ENCODE data around the gene KCTD16.

KCTD16 gene

DNA sequence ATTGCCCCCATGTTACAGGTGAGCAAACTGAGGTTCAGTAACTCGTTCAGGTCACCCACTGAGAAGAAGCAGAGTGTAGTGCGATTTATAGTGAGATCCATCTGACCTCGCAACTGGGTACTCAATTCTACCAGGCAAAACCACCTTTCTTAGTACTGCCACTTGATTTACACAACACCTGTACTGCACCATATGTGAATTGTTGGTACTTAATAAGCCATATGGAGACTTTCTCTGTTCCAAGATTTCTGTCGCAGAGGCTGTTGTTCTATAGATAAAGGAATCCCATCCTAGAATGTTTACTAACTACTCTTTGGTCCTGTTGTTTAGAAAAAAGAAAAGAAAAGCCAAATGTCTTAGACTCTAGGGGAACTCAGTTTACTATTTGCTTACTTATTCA lies 287.5 kb downstream of the KCTD16 start:
- no peaks in the 10 kb centered on the region for H3K4me1 ChIP-seq (ENCODE audit: low read length)
- no peaks in the 10 kb centered on the region for H3K36me3 ChIP-seq (replicated peaks; ENCODE audit: insufficient read depth, low read length)
- TF ChIP-seq EZH2phosphoT487 (IDR thresholded peaks at IDR 0.05; ENCODE audit: low read length) (no peak), EZH2 (optimal IDR thresholded peaks at IDR 0.05; ENCODE audit: low read depth, low read length) (no peak)
- TF ChIP-seq, protein P1, sequence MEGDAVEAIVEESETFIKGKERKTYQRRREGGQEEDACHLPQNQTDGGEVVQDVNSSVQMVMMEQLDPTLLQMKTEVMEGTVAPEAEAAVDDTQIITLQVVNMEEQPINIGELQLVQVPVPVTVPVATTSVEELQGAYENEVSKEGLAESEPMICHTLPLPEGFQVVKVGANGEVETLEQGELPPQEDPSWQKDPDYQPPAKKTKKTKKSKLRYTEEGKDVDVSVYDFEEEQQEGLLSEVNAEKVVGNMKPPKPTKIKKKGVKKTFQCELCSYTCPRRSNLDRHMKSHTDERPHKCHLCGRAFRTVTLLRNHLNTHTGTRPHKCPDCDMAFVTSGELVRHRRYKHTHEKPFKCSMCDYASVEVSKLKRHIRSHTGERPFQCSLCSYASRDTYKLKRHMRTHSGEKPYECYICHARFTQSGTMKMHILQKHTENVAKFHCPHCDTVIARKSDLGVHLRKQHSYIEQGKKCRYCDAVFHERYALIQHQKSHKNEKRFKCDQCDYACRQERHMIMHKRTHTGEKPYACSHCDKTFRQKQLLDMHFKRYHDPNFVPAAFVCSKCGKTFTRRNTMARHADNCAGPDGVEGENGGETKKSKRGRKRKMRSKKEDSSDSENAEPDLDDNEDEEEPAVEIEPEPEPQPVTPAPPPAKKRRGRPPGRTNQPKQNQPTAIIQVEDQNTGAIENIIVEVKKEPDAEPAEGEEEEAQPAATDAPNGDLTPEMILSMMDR (IDR thresholded peaks at IDR 0.05; ENCODE audit: low read length): no peak
- no peaks in the 10 kb centered on the region for H3K27me3 ChIP-seq (replicated peaks; ENCODE audit: insufficient read depth, low read length)
- no peaks in the 10 kb centered on the region for H3K9me2 ChIP-seq (replicated peaks; ENCODE audit: insufficient read depth, low read length)
- no peak for DNase-seq
- no peaks in the 10 kb centered on the region for H4K20me1 ChIP-seq (ENCODE audit: insufficient read depth, low read length)
- no peak overlapping the region for H3K9ac ChIP-seq (ENCODE audit: low read length)
- H2AFZ ChIP-seq (ENCODE audit: low read length): no peak overlapping the region
- H3K9me3 ChIP-seq (replicated peaks; ENCODE audit: insufficient read depth, low read length): no peaks in the 10 kb centered on the region
- H3F3A ChIP-seq (ENCODE audit: insufficient read depth, low read length): no peaks in the 10 kb centered on the region
- no peak overlapping the region for H3K4me2 ChIP-seq (ENCODE audit: low read depth, low read length)
- H3K79me2 ChIP-seq (ENCODE audit: low read length): no peaks in the 10 kb centered on the region
- no peak overlapping the region for H3K4me3 ChIP-seq (ENCODE audit: low read length)
- no peak overlapping the region for H3K27ac ChIP-seq (ENCODE audit: low read length)

- TF ChIP-seq, protein P1 (IDR thresholded peaks at IDR 0.05; ENCODE audit: low read length): no peak
- TF ChIP-seq EZH2 (optimal IDR thresholded peaks at IDR 0.05; ENCODE audit: low read depth, low read length): no peak
- TF ChIP-seq EZH2phosphoT487 (IDR thresholded peaks at IDR 0.05; ENCODE audit: low read length): no peak
- no peaks in the 10 kb centered on the region for H3K27me3 ChIP-seq (replicated peaks; ENCODE audit: insufficient read depth, low read length)
- no peak overlapping the region for H2AFZ ChIP-seq (ENCODE audit: low read length)
- H4K20me1 ChIP-seq (ENCODE audit: insufficient read depth, low read length): no peaks in the 10 kb centered on the region
- H3F3A ChIP-seq (ENCODE audit: insufficient read depth, low read length): no peaks in the 10 kb centered on the region
- no peak overlapping the region for H3K4me2 ChIP-seq (ENCODE audit: low read depth, low read length)
- no peak overlapping the region for H3K4me3 ChIP-seq (ENCODE audit: low read length)
- H3K79me2 ChIP-seq (ENCODE audit: low read length): no peaks in the 10 kb centered on the region
- no peak for DNase-seq
- no peaks in the 10 kb centered on the region for H3K9me3 ChIP-seq (replicated peaks; ENCODE audit: insufficient read depth, low read length)
- no peaks in the 10 kb centered on the region for H3K36me3 ChIP-seq (replicated peaks; ENCODE audit: insufficient read depth, low read length)
- H3K27ac ChIP-seq (ENCODE audit: low read length): no peak overlapping the region
- H3K9me2 ChIP-seq (replicated peaks; ENCODE audit: insufficient read depth, low read length): no peaks in the 10 kb centered on the region
- H3K9ac ChIP-seq (ENCODE audit: low read length): no peak overlapping the region
- H3K4me1 ChIP-seq (ENCODE audit: low read length): no peaks in the 10 kb centered on the region
Measured at GRCh38 chr5:144460600-144460999, 289.9 kb downstream of the KCTD16 start.

DNA sequence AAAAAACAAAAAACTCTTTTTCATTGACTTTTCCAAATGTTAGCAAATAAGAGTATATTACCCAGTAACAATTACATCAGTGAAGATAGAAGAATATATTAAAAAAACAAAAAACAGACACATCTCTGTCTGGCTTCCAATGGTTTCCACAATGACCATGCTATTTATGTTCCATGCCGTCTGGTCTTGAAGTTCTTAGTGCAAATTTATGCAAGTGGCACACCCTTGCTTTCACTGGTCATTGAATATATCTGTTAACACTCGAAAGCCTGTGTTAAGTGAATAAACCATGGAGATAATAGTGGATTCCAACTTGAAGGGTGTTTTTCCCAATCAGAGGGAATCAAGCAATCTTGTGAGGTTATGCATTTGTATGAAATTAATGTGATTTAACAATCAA lies 291.9 kb downstream of the KCTD16 start:
- Histone ChIP-seq H3K36me3 (replicated peaks; ENCODE audit: insufficient read depth, low read length) (no peaks in the 10 kb centered on the region), H3F3A (ENCODE audit: insufficient read depth, low read length) (no peaks in the 10 kb centered on the region), H3K27me3 (replicated peaks; ENCODE audit: insufficient read depth, low read length) (no peaks in the 10 kb centered on the region), H4K20me1 (ENCODE audit: insufficient read depth, low read length) (no peaks in the 10 kb centered on the region), H3K4me3 (ENCODE audit: low read length) (no peak overlapping the region), H3K4me2 (ENCODE audit: low read depth, low read length) (no peak overlapping the region), H3K4me1 (ENCODE audit: low read length) (no peaks in the 10 kb centered on the region), H3K9me3 (replicated peaks; ENCODE audit: insufficient read depth, low read length) (no peaks in the 10 kb centered on the region), H3K79me2 (ENCODE audit: low read length) (no peaks in the 10 kb centered on the region), H3K9ac (ENCODE audit: low read length) (no peak overlapping the region), H3K27ac (ENCODE audit: low read length) (no peak overlapping the region), H2AFZ (ENCODE audit: low read length) (no peak overlapping the region), H3K9me2 (replicated peaks; ENCODE audit: insufficient read depth, low read length) (no peaks in the 10 kb centered on the region)
- DNase-seq: no peak
- TF ChIP-seq EZH2 (optimal IDR thresholded peaks at IDR 0.05; ENCODE audit: low read depth, low read length): no peak
- no peak for TF ChIP-seq EZH2phosphoT487 (IDR thresholded peaks at IDR 0.05; ENCODE audit: low read length)
- TF ChIP-seq, protein P1 (IDR thresholded peaks at IDR 0.05; ENCODE audit: low read length): no peak
